ENCODE data around the gene GPATCH4.
"Not testable (repeated sequence)": the region's sequence is repeated elsewhere in the genome, so short reads cannot be mapped to it uniquely, and the experiment has no call there.

GPATCH4 gene

GRCh38 chr1:156625436-156626078 is 24.3 kb upstream of the GPATCH4 start:
- peak; percentile 87 for DNase-seq

GRCh38 chr1:156624814-156625435 is 23.6 kb upstream of the GPATCH4 start:
- DNase-seq, result peak; percentile 32

- DNase-seq, result peak; percentile 69
Measured at GRCh38 chr1:156623946-156624813, 22.9 kb upstream of the GPATCH4 start.

GRCh38 chr1:156622581-156623297 is 21.5 kb upstream of the GPATCH4 start:
- DNase-seq, result no peak

GRCh38 chr1:156619582-156619955 is 18.3 kb upstream of the GPATCH4 start:
- no peak for DNase-seq

- peak; percentile 75 for DNase-seq
Measured at GRCh38 chr1:156618853-156619581, 17.7 kb upstream of the GPATCH4 start, which contains the start of gene HAPLN2. Gene HAPLN2 (plus strand): TSS chr1:156619415. CDS start chr1:156623491, 4,076 bp downstream.

- no peak for DNase-seq
Measured at GRCh38 chr1:156616463-156616862, 15.2 kb upstream of the GPATCH4 start.

- no peak for DNase-seq
Measured at GRCh38 chr1:156615946-156616345, 14.7 kb upstream of the GPATCH4 start.

GRCh38 chr1:156612666-156613065 is 11.4 kb upstream of the GPATCH4 start:
- no peak for DNase-seq

- DNase-seq, result not testable (repeated sequence)
Measured at GRCh38 chr1:156610072-156610471, 8.8 kb upstream of the GPATCH4 start.

GRCh38 chr1:156608981-156609380 is 7.7 kb upstream of the GPATCH4 start:
- peak; percentile 85 for DNase-seq

GRCh38 chr1:156608036-156608674 is 6.9 kb upstream of the GPATCH4 start:
- peak; percentile 98 for DNase-seq

GRCh38 chr1:156607344-156607743 is 6.1 kb upstream of the GPATCH4 start:
- not testable (repeated sequence) for DNase-seq

GRCh38 chr1:156602557-156602993 is 1.3 kb upstream of the GPATCH4 start:
- DNase-seq, result peak; percentile 52

- no peak for DNase-seq
Measured at GRCh38 chr1:156601892-156602291, 613 bp upstream of the GPATCH4 start.

GRCh38 chr1:156600733-156601121 is 552 bp downstream of the GPATCH4 start:
- DNase-seq, result no peak

- DNase-seq, result no peak
Measured at GRCh38 chr1:156599811-156600210, 1.5 kb downstream of the GPATCH4 start.

GRCh38 chr1:156598731-156599432 is 2.4 kb downstream of the GPATCH4 start:
- DNase-seq, result no peak

- DNase-seq, result no peak
Measured at GRCh38 chr1:156598125-156598524, 3.2 kb downstream of the GPATCH4 start.

GRCh38 chr1:156596426-156596825 is 4.9 kb downstream of the GPATCH4 start:
- no peak for DNase-seq

GRCh38 chr1:156595016-156595415 is 6.3 kb downstream of the GPATCH4 start:
- DNase-seq, result no peak

Data from NCI-H1694 (cell line).